PFSK-1 (cell line): ENCODE results near the gene KRT78.

Experiments used
- FOXP2 ChIP-seq: optimal IDR thresholded peaks from 2 replicates; pipeline ENCODE3; 2011; ENCODE audit warnings: borderline replicate concordance, control low read depth, inconsistent platforms; ENCODE audit not compliant: insufficient read depth; ENCODE audit errors: extremely low read length, extremely low read depth
- POLR2AphosphoS5 ChIP-seq: IDR thresholded peaks from 2 replicates; pipeline ENCODE4 v1.6.1; 2012; ENCODE audit warnings: low read depth, mild to moderate bottlenecking, control low read depth, low read length, moderate library complexity
- REST ChIP-seq, 2 experiments: IDR thresholded peaks; 2 replicates each; pipeline versions ENCODE4 v1.6.1 to v1.8.0; 2011 to 2012; ENCODE audit warnings: low read depth in 2 of 2, low read length in 2 of 2, control low read depth in 1 of 2, inconsistent platforms in 1 of 2, mild to moderate bottlenecking in 1 of 2, moderate library complexity in 1 of 2; ENCODE audit not compliant: insufficient read depth in 1 of 2
- SIN3A ChIP-seq: IDR thresholded peaks from 2 replicates; pipeline ENCODE4 v1.6.1; 2012; ENCODE audit warnings: mild to moderate bottlenecking, low read length, moderate library complexity, borderline replicate concordance; ENCODE audit not compliant: insufficient read depth
- TAF1 ChIP-seq: IDR thresholded peaks from 2 replicates; pipeline ENCODE4 v1.6.1; 2012; ENCODE audit warnings: low read length, control low read depth, borderline replicate concordance; ENCODE audit not compliant: insufficient read depth

The KRT78 gene

GRCh38 chr12:52795694-52796428, 52.9 kb downstream of the KRT78 start, which contains the start of gene KRT3:
KRT3 (minus strand) TSS chr12:52796117; CDS start chr12:52796042, 75 bp downstream.
- TF ChIP-seq POLR2AphosphoS5 = no peak
- TF ChIP-seq SIN3A = no peak
- TF ChIP-seq FOXP2 = no peak
- TF ChIP-seq REST (IDR thresholded peaks at IDR 0.05; ENCODE audit: insufficient read depth in 1 of 2, low read depth in 2 of 2, low read length in 2 of 2) = no peak
- no peak for TF ChIP-seq TAF1

- TF ChIP-seq REST (IDR thresholded peaks at IDR 0.05; ENCODE audit: insufficient read depth in 1 of 2, low read depth in 2 of 2, low read length in 2 of 2) (no peak), SIN3A (no peak), TAF1 (no peak), FOXP2 (no peak), POLR2AphosphoS5 (no peak)
Observed at GRCh38 chr12:52794479-52795331, 54.1 kb downstream of the KRT78 start.

GRCh38 chr12:52792185-52793029, 56.4 kb downstream of the KRT78 start:
- no peak for TF ChIP-seq REST (IDR thresholded peaks at IDR 0.05; ENCODE audit: insufficient read depth in 1 of 2, low read depth in 2 of 2, low read length in 2 of 2)
- no peak for TF ChIP-seq SIN3A
- TF ChIP-seq POLR2AphosphoS5 = no peak
- TF ChIP-seq FOXP2 = no peak
- TF ChIP-seq TAF1 = no peak

- TF ChIP-seq TAF1 (no peak), FOXP2 (no peak), POLR2AphosphoS5 (no peak), REST (IDR thresholded peaks at IDR 0.05; ENCODE audit: insufficient read depth in 1 of 2, low read depth in 2 of 2, low read length in 2 of 2) (no peak), SIN3A (no peak)
Observed at GRCh38 chr12:52791271-52792184, 57.3 kb downstream of the KRT78 start.
